GM12872 (cell line): ENCODE measurements around the gene FAT1.

Experiments used
- TF ChIP-seq, protein P1 (sequence below): IDR thresholded peaks from 3 replicates; pipeline ENCODE4 v1.5.1; 2011; ENCODE audit warnings: low read depth, mild to moderate bottlenecking, low read length, moderate library complexity; ENCODE audit not compliant: insufficient read depth

FAT1 gene

DNA sequence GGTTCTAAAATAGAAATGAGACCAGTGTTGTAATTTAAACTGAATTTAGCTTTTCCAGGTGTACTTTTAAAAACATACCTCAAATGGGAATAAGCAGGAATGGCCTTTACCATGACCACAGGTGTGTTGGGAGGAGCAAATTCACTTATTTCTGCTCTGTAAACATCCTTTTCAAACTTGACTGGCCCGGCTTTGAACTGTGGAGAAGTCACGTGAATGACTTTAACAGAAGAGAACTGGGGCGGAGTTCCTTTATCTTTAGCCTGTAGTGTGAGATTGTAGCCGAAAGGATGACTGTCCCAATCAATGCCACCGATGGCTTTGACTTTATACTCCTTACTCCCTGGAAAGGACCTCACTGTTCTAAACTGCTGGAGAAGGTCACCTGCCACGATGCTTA is 15.1 kb downstream of the FAT1 start:
- TF ChIP-seq, protein P1, sequence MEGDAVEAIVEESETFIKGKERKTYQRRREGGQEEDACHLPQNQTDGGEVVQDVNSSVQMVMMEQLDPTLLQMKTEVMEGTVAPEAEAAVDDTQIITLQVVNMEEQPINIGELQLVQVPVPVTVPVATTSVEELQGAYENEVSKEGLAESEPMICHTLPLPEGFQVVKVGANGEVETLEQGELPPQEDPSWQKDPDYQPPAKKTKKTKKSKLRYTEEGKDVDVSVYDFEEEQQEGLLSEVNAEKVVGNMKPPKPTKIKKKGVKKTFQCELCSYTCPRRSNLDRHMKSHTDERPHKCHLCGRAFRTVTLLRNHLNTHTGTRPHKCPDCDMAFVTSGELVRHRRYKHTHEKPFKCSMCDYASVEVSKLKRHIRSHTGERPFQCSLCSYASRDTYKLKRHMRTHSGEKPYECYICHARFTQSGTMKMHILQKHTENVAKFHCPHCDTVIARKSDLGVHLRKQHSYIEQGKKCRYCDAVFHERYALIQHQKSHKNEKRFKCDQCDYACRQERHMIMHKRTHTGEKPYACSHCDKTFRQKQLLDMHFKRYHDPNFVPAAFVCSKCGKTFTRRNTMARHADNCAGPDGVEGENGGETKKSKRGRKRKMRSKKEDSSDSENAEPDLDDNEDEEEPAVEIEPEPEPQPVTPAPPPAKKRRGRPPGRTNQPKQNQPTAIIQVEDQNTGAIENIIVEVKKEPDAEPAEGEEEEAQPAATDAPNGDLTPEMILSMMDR, result no peak

DNA sequence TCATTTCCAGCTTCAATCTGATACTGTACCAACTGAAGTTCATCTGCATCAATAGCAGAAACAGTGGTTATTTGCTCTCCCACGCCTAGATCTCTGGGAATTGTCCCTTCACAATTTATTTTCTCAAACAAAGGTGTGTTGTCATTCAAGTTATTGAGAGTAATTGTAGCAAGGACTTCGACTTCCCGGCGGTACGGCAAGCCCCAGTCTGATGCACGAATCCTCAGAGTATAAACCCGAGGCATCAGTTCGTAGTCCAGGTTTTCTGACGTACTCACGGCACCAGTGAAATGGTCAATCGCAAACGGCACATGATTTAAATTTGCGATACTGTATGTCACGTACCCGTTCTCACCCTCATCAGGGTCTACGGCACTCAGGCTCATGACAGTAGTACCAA is 15.7 kb downstream of the FAT1 start:
- TF ChIP-seq, protein P1, result no peak

DNA sequence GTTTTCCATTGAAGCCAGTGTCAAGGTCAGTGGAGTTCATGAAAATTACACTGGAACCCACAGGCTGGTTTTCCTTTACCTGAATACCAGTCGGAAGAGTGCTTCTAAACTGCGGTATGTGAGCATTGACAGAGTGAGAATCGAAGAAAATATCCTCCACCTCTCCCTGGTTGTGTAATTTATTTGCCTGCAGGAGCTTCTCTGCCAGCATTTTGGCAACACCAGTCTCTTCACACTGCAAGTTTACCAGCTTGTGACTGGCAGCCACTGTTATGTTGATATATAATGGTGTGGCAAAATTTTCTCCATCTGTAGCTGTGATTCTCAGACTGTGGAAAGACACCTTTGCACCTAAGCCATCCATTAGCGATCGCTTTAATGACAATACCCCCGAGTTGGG is 16.1 kb downstream of the FAT1 start:
- TF ChIP-seq, protein P1, result no peak

DNA sequence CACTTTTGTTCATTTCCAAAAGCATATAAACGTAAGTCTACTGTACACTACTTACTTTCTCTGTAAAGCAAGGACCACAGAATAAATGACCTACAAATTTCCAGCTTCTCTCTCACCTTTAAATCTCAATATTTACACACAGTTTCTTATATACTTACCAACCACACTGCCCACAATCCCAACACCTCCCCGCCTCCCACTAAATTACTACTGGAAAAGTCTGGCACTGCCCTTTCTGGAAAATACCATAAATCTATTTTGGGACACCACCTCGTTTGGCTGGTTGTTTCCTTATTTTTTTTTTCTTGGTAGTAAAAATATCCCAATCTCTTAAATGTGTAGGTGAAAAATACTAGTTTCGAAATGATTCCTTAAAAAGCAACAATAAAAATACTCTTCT is 19.6 kb downstream of the FAT1 start:
- TF ChIP-seq, protein P1, result no peak

DNA sequence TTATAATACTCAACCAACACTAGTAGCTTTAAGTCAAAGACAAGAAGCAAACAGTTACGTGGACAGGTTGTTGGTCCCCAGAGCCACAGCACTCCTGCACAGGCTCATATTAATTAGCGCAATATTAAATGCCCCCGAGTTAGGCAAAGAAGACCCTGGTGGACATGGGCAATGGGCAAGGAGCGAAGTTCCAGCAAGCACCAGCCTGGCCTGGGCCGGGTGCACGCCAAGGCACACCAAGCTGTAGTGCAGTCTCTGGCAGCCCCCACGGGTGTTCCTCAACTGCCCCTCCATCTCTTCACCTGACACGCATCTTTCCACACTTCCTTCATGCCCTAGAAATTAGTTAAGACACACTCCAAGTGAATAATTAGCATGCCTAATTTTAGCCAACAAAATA is 20.1 kb downstream of the FAT1 start:
- TF ChIP-seq, protein P1, result no peak

DNA sequence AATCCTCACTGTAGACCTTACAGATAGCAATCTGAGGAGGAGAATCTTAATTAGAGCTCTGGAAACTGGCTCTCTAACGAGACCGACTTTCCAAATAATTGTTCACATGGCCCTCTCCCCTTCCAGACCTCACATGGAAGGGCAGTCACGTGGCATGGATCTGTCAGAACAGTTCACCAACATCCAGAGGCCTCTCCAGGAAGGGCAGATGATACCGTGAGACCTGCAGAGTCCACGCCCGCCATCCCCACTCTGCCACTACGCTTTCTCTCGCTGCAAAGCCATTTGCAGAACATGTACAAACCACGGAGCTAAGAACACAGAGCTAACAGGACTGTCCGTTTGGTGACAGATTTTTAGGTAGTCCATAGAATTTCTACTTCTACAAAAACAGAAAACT is 20.7 kb downstream of the FAT1 start:
- TF ChIP-seq, protein P1, result no peak

DNA sequence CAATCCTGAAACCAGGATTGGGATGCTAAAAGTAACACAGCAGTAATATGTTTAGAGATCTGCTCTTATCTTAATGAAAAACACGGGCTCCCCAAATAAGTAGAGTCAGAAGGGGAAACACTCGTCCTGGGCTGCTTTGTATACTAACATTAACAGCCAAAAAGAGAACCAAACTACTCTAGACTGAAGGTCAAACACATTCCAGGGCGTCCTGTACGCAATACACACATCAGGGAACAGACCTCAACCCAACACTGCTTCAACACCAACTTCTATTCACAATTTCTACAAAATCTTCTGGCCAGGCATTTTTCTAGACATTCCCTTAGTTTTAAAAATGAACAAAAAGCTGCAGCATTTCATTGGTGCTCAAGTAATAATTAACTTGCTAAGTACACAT is 21.4 kb downstream of the FAT1 start:
- TF ChIP-seq, protein P1, result no peak

DNA sequence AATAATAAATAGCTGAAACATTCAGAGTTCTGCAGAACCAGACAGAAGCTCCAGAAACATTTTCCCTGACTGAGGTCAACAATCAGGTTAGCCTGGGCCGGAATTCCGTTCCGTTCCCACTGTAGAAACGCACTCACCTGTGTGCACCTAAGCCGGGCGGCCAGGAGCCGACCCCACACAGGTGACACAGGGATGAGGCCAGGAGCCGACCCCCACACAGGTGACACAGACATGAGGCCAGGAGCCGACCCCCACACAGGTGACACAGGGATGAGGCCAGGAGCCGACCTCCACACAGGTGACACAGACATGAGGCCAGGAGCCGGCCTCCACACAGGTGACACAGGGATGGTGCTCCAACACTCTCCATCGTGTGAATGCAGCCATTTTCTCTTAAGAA is 21.9 kb downstream of the FAT1 start:
- TF ChIP-seq, protein P1, result no peak
